ENCODE data around the gene CA6.

DNA sequence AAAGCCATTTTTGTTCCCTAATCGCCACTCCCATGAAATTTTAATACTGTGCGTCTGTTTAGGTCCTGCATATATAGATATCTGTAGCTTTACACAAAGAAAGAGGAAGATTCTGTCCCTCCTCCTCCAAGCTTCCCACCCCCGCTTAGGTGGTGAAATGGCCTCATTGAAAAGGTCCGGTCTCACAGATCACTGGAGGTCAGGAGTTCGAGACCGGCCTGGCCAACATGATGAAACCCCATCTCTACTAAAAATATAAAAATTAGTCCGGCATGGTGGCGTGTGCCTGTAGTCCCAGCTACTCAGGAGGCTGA is 59.7 kb downstream of the CA6 start:
- TF ChIP-seq, protein P1, sequence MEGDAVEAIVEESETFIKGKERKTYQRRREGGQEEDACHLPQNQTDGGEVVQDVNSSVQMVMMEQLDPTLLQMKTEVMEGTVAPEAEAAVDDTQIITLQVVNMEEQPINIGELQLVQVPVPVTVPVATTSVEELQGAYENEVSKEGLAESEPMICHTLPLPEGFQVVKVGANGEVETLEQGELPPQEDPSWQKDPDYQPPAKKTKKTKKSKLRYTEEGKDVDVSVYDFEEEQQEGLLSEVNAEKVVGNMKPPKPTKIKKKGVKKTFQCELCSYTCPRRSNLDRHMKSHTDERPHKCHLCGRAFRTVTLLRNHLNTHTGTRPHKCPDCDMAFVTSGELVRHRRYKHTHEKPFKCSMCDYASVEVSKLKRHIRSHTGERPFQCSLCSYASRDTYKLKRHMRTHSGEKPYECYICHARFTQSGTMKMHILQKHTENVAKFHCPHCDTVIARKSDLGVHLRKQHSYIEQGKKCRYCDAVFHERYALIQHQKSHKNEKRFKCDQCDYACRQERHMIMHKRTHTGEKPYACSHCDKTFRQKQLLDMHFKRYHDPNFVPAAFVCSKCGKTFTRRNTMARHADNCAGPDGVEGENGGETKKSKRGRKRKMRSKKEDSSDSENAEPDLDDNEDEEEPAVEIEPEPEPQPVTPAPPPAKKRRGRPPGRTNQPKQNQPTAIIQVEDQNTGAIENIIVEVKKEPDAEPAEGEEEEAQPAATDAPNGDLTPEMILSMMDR (IDR thresholded peaks at IDR 0.05) = no peak
- TF ChIP-seq POLR2A (IDR thresholded peaks at IDR 0.05) = no peak
- TF ChIP-seq EP300 (IDR thresholded peaks at IDR 0.05) = no peak

All from tibial nerve (tissue), 4 donors.